Measurements from ENCODE around the gene SHPK.
"Not testable (repeated sequence)": the region's sequence is repeated elsewhere in the genome, so short reads cannot be mapped to it uniquely, and the experiment has no call there.

The SHPK gene

DNA sequence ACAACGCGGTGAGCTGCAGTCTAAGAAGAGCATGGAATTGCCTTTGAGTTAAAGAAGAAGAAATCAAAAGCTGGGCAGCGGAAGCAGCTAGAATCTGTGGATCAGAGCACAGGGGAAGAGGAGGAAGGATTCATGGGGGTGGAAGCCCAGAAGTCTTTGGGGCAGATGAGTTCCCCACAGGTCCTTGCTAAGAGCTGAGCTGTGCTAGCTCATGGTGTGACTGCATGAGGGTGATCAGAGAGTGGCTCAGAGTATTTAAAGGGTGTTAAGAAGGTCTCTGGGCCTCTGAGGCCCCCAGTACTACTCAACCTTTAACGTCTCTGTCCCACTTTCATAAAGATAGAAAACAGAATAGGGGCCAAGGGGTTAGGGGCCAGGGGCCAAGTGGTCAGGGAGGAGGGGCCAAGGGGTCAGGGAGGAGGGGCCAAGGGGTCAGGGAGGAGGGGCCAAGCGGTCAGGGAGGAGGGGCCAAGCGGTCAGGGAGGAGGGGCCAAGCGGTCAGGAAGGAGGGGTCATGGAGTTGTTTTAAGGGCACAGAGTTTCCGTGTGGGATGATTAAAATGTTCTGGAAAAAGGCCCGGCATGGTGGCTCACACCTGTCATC, 66.4 kb downstream of the SHPK start:
- H3K36me3 Mint-ChIP-seq (ENCODE audit: low read depth), result peaks cover 9% of the 10 kb centered on the region
- no peaks in the 10 kb centered on the region for H3K4me1 Mint-ChIP-seq (ENCODE audit: low read depth)
- no peaks in the 10 kb centered on the region for H3K27me3 Mint-ChIP-seq
- H3K4me3 Mint-ChIP-seq, result no peak overlapping the region
- H3K9me3 Mint-ChIP-seq, result no peaks in the 10 kb centered on the region
- H3K27ac Mint-ChIP-seq, result no peak overlapping the region

DNA sequence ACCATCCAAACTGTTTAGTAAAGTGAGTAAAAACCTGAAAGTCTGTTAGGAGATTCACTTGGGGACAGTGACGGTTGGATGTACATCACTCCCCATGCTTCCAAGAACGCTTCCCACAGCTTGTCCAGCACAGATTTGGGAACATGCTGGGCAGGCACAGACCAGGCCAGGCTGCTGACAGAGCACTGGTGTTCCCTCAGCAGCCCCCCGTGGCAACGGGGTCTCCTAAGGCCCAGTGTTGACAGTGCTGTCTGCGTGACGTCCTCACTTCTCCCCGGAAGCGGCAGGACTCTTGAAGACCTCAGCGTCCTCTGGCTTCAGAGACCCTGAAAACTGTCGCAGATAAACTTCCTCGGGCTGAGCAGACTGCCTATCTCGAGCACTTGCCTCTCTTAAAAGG, 69.5 kb downstream of the SHPK start:
- H3K9me3 Mint-ChIP-seq, result no peaks in the 10 kb centered on the region
- peaks cover 9% of the 10 kb centered on the region for H3K36me3 Mint-ChIP-seq (ENCODE audit: low read depth)
- no peaks in the 10 kb centered on the region for H3K27me3 Mint-ChIP-seq
- no peaks in the 10 kb centered on the region for H3K4me1 Mint-ChIP-seq (ENCODE audit: low read depth)
- H3K4me3 Mint-ChIP-seq, result no peak overlapping the region
- H3K27ac Mint-ChIP-seq, result no peak overlapping the region

GRCh38 chr17:3565143-3565542, 70.9 kb downstream of the SHPK start:
- H3K27ac Mint-ChIP-seq, result no peak overlapping the region
- H3K9me3 Mint-ChIP-seq, result no peaks in the 10 kb centered on the region
- no peaks in the 10 kb centered on the region for H3K27me3 Mint-ChIP-seq
- no peaks in the 10 kb centered on the region for H3K4me1 Mint-ChIP-seq (ENCODE audit: low read depth)
- peaks cover 9% of the 10 kb centered on the region for H3K36me3 Mint-ChIP-seq (ENCODE audit: low read depth)
- H3K4me3 Mint-ChIP-seq, result no peak overlapping the region

- H3K36me3 Mint-ChIP-seq (ENCODE audit: low read depth); H3K9me3 Mint-ChIP-seq; H3K4me3 Mint-ChIP-seq; H3K27me3 Mint-ChIP-seq; H3K4me1 Mint-ChIP-seq (ENCODE audit: low read depth); H3K27ac Mint-ChIP-seq: not testable (repeated sequence)
These were observed 71.8 kb downstream of the SHPK start for GRCh38 chr17:3564241-3564640.

GRCh38 chr17:3559270-3559645, 76.8 kb downstream of the SHPK start:
- peaks cover 19% of the 10 kb centered on the region for H3K4me1 Mint-ChIP-seq (ENCODE audit: low read depth)
- no peaks in the 10 kb centered on the region for H3K9me3 Mint-ChIP-seq
- H3K36me3 Mint-ChIP-seq (ENCODE audit: low read depth), result no peaks in the 10 kb centered on the region
- no peaks in the 10 kb centered on the region for H3K27me3 Mint-ChIP-seq
- no peak overlapping the region for H3K27ac Mint-ChIP-seq
- peak overlapping the region; percentile 13 for H3K4me3 Mint-ChIP-seq

- Mint-ChIP-seq H3K4me3 (peak overlapping the region; percentile 13), H3K27me3 (no peaks in the 10 kb centered on the region), H3K27ac (peak overlapping the region; percentile 12), H3K4me1 (ENCODE audit: low read depth) (peaks cover 19% of the 10 kb centered on the region), H3K36me3 (ENCODE audit: low read depth) (no peaks in the 10 kb centered on the region), H3K9me3 (no peaks in the 10 kb centered on the region)
These were observed 77.3 kb downstream of the SHPK start for GRCh38 chr17:3558603-3559269.

Data from stimulated activated naive CD8-positive, alpha-beta T cell treated with anti-CD3 and anti-CD28 coated beads, Interleukin-15, Interleukin-2, amounts not matched to agents 100 ng/mL and 50 ng/mL, for 24 hours (primary cell).